B cell (primary cell): ENCODE measurements around the gene THRB. TPM values are rescaled to one million over a fixed set of nuclear protein-coding genes. Genes with fewer than 3 reads are reported as not detected.

Experiments used
- ATAC-seq: fragments of 200-7000 bp; cut with Tn5 transposase; one replicate; pipeline ENCODE4 v1.10.0; 2021; ENCODE audit warnings: low read depth, mild to moderate bottlenecking, moderate number of reproducible peaks, moderate library complexity
- CTCF ChIA-PET: fragments of 350-600 bp; sonication (Branson Sonifier 250); formaldehyde crosslinking; loops from one replicate; lab custom pipeline; 2021; ENCODE audit warnings: antibody characterized with exemption, inconsistent platforms; lab: Charles Lee
- POLR2A ChIA-PET: fragments of 350-600 bp; sonication (Branson Sonifier 250); formaldehyde crosslinking; loops from one replicate; lab custom pipeline; 2021; ENCODE audit warnings: antibody characterized with exemption; lab: Charles Lee
- DNase-seq: peaks from one replicate; pipeline ENCODE4 v3.0.0; 2013
- H2AFZ ChIP-seq: 2 replicates; pipeline ENCODE4 v1.6.1; 2012; ENCODE audit warnings: mild to moderate bottlenecking, low read depth, low read length; ENCODE audit not compliant: insufficient read depth, poor library complexity, severe bottlenecking
- H3K27ac ChIP-seq, 2 donors: 1 replicate in 1 of 2; 2 replicates in 1 of 2; pipeline ENCODE4 v1.5.1; 2012 to 2013; ENCODE audit warnings: low read length in 2 of 2, mild to moderate bottlenecking in 2 of 2, moderate library complexity in 1 of 2
- H3K27me3 ChIP-seq, 4 experiments: fragments of 200-600 bp in 1 of 4; sonication (generic) in 1 of 4; replicated peaks in 1 of 4; 1 replicate in 2 of 4; 2 replicates in 2 of 4; pipeline versions ENCODE4 v1.6.1 to v1.7.0; 2013 to 2016; ENCODE audit warnings: low read length in 3 of 4, mild to moderate bottlenecking in 2 of 4, mixed read lengths in 1 of 4, moderate library complexity in 1 of 4; ENCODE audit not compliant: insufficient read depth in 4 of 4, control insufficient read depth in 3 of 4; ENCODE audit errors: control extremely low read depth in 1 of 4
- H3K36me3 ChIP-seq, 2 experiments: replicated peaks in 1 of 2; 1 replicate in 1 of 2; 2 replicates in 1 of 2; pipeline versions ENCODE4 v1.6.1 to v1.7.1; 2013; ENCODE audit warnings: low read length in 1 of 2; ENCODE audit not compliant: insufficient read depth in 2 of 2, control insufficient read depth in 1 of 2; ENCODE audit errors: control extremely low read depth in 1 of 2, extremely low read depth in 1 of 2
- H3K4me1 ChIP-seq, 2 donors: fragments of 200-600 bp in 1 of 2; sonication (generic) in 1 of 2; 1 replicate in 1 of 2; 2 replicates in 1 of 2; pipeline versions ENCODE4 v1.5.1 to v1.6.1; 2013 to 2017; ENCODE audit warnings: low read length in 2 of 2; ENCODE audit not compliant: control insufficient read depth in 2 of 2, insufficient read depth in 2 of 2
- H3K4me2 ChIP-seq: replicated peaks from 2 replicates; pipeline ENCODE3; 2012; ENCODE audit warnings: mild to moderate bottlenecking, low read depth, low read length; ENCODE audit not compliant: poor library complexity, severe bottlenecking
- H3K4me3 ChIP-seq, 5 experiments: fragments of 200-600 bp in 1 of 5; sonication (generic) in 1 of 5; 1 replicate in 3 of 5; 2 replicates in 2 of 5; pipeline versions ENCODE4 v1.5.1 to v1.7.0; 2011 to 2016; ENCODE audit warnings: low read length in 4 of 5, mild to moderate bottlenecking in 4 of 5, low read depth in 2 of 5, control low read depth in 1 of 5, moderate library complexity in 1 of 5; ENCODE audit not compliant: insufficient read depth in 1 of 5; ENCODE audit errors: control extremely low read depth in 1 of 5, extremely low read depth in 1 of 5
- H3K79me2 ChIP-seq: fragments of 200-600 bp; sonication (generic); one replicate; pipeline ENCODE4 v1.6.0; 2016; ENCODE audit warnings: low read length; ENCODE audit not compliant: control insufficient read depth, insufficient read depth
- H3K9ac ChIP-seq: fragments of 200-600 bp; sonication (generic); 2 replicates; pipeline ENCODE4 v1.6.1; 2017; ENCODE audit warnings: mild to moderate bottlenecking, low read length, moderate library complexity
- H3K9me3 ChIP-seq, 3 donors: one replicate each; pipeline versions ENCODE4 v1.6.1 to v1.7.1; 2013; ENCODE audit warnings: low read length in 2 of 3; ENCODE audit not compliant: control insufficient read depth in 2 of 3, insufficient read depth in 1 of 3; ENCODE audit errors: control extremely low read depth in 1 of 3
- H4K20me1 ChIP-seq: 2 replicates; pipeline ENCODE4 v1.6.0; 2012; ENCODE audit warnings: mild to moderate bottlenecking, low read length; ENCODE audit not compliant: insufficient read depth, control insufficient read depth, poor library complexity, severe bottlenecking
- H3K27ac Mint-ChIP-seq: one replicate; pipeline ENCODE4 v1.8.0; 2021; ENCODE audit warnings: mixed read lengths
- H3K27me3 Mint-ChIP-seq: one replicate; pipeline ENCODE4 v1.8.0; 2021; ENCODE audit warnings: mixed read lengths
- H3K4me1 Mint-ChIP-seq: one replicate; pipeline ENCODE4 v1.8.0; 2021; ENCODE audit warnings: mixed read lengths
- H3K4me3 Mint-ChIP-seq: one replicate; pipeline ENCODE4 v1.8.0; 2021; ENCODE audit warnings: mixed read lengths
- H3K9me3 Mint-ChIP-seq: one replicate; pipeline ENCODE4 v1.8.0; 2022; ENCODE audit warnings: mixed read lengths; ENCODE audit not compliant: insufficient read depth
- CTCF ChIP-seq: fragments of 200-600 bp; IDR thresholded peaks from one replicate; pipeline ENCODE4 v1.8.0; 2022; ENCODE audit warnings: antibody characterized with exemption, mild to moderate bottlenecking
- EZH2 ChIP-seq: IDR thresholded peaks from 2 replicates; pipeline ENCODE4 v1.6.1; 2012; ENCODE audit warnings: borderline replicate concordance, low read depth, mild to moderate bottlenecking, moderate library complexity, low read length; ENCODE audit not compliant: insufficient read depth, poor library complexity, severe bottlenecking
- WGBS: methylation state at CpG from one replicate; pipeline ENCODE4 v1.1.5; 2013; ENCODE audit warnings: missing lambda C conversion rate; ENCODE audit not compliant: insufficient coverage; 5-methylcytosine and 5-hydroxymethylcytosine counted together
- intact Hi-C: fragments of 100-400 bp; cut with micrococcal nuclease; formaldehyde crosslinking; loops from one replicate; pipeline ENCODE4 v1.10.0; 2022
- polyA plus RNA-seq: library from polyadenylated mRNA; depleted of rRNA; stranded (reverse); fragments of >200 nt; gene quantifications from 2 replicates; pipeline ENCODE4 v1.2.3, GENCODE V29; 2012
- total RNA-seq, 2 donors: library from RNA; stranded (reverse); fragments of 120-200 nt in 1 of 2; gene quantifications; 1 replicate in 1 of 2; 2 replicates in 1 of 2; pipeline versions ENCODE4 v1.2.3 to v1.2.4, GENCODE V29; 2013 to 2022

THRB gene
- total and polyA plus RNA-seq, 2 donors (not counting 1 experiment from before 2014, with no cell fraction given), result 0.86 to 1.8 TPM

- WGBS, result 50% methylated on average over 1 of the region's 2 CpGs
- no peaks in the 10 kb centered on the region for H3K27me3 Mint-ChIP-seq
Measured at GRCh38 chr3:24368605-24369004, 126.0 kb downstream of the THRB start.

GRCh38 chr3:24367664-24368264, 126.9 kb downstream of the THRB start:
- Histone ChIP-seq H3K9me3 (no peaks in the 10 kb centered on the region), H3K4me3 (no peak overlapping the region), H3K4me2 (no peak overlapping the region), H3K79me2 (no peaks in the 10 kb centered on the region), H3K27ac (no peak overlapping the region), H4K20me1 (no peaks in the 10 kb centered on the region), H3K27me3 (no peaks in the 10 kb centered on the region), H2AFZ (no peak overlapping the region), H3K4me1 (no peaks in the 10 kb centered on the region), H3K36me3 (no peaks in the 10 kb centered on the region), H3K9ac (no peak overlapping the region)
- intact Hi-C loops, result no loop called here
- ChIA-PET CTCF (no interaction called here), POLR2A (no interaction called here)
- H3K27me3 Mint-ChIP-seq, result no peaks in the 10 kb centered on the region
- no peak overlapping the region for H3K4me3 Mint-ChIP-seq
- H3K4me1 Mint-ChIP-seq, result no peaks in the 10 kb centered on the region
- no CpG with 5 or more reads among the region's 2 CpGs for WGBS
- H3K27ac Mint-ChIP-seq, result no peak overlapping the region
- no peak for DNase-seq
- no peak for ATAC-seq
- TF ChIP-seq CTCF, result no peak
- TF ChIP-seq EZH2, result no peak
- H3K9me3 Mint-ChIP-seq, result no peaks in the 10 kb centered on the region

More at GRCh38 chr3:24368605-24369004, 126.0 kb downstream of the THRB start:
- Mint-ChIP-seq H3K27ac (no peak overlapping the region), H3K9me3 (no peaks in the 10 kb centered on the region), H3K4me1 (no peaks in the 10 kb centered on the region), H3K4me3 (no peak overlapping the region)
- Histone ChIP-seq H3K36me3 (no peaks in the 10 kb centered on the region), H3K79me2 (no peaks in the 10 kb centered on the region), H3K9ac (no peak overlapping the region), H3K27ac (no peak overlapping the region), H3K9me3 (no peaks in the 10 kb centered on the region), H3K4me1 (no peaks in the 10 kb centered on the region), H3K4me2 (no peak overlapping the region), H3K27me3 (no peaks in the 10 kb centered on the region), H4K20me1 (no peaks in the 10 kb centered on the region), H3K4me3 (no peak overlapping the region), H2AFZ (no peak overlapping the region)
- CTCF ChIA-PET, result no interaction called here
- ATAC-seq (no peak), DNase-seq (no peak)
- POLR2A ChIA-PET, result no interaction called here
- TF ChIP-seq CTCF (no peak), EZH2 (no peak)
- intact Hi-C loops, result no loop called here
